H9 (cell line): Measurements from ENCODE around the gene BRK1. TPM values are rescaled to one million over a fixed set of nuclear protein-coding genes. Genes with fewer than 3 reads are reported as not detected.

Experiments used
- DNase-seq: peaks from one replicate; pipeline ENCODE4 v3.0.0-alpha.2; 2017
- H2AFZ ChIP-seq: one replicate; pipeline ENCODE4 v1.6.1; 2013; ENCODE audit warnings: mild to moderate bottlenecking, low read length, control low read depth, moderate library complexity
- H2AK5ac ChIP-seq: 2 replicates; pipeline ENCODE4 v1.6.1; 2013; ENCODE audit warnings: low read length, control low read depth, mixed read lengths; ENCODE audit not compliant: insufficient read length
- H2BK120ac ChIP-seq: one replicate; pipeline ENCODE4 v1.6.1; 2013; ENCODE audit warnings: low read depth, mild to moderate bottlenecking, low read length, control low read depth, inconsistent platforms; ENCODE audit not compliant: poor library complexity, severe bottlenecking
- H2BK12ac ChIP-seq: 2 replicates; pipeline ENCODE4 v1.6.1; 2013; ENCODE audit warnings: low read length, control low read depth, mixed read lengths, low read depth; ENCODE audit not compliant: insufficient read length
- H2BK15ac ChIP-seq: 2 replicates; pipeline ENCODE4 v1.6.1; 2013; ENCODE audit warnings: low read depth, low read length, control low read depth
- H2BK20ac ChIP-seq: one replicate; pipeline ENCODE4 v1.6.1; 2013; ENCODE audit warnings: low read depth, mild to moderate bottlenecking, low read length, control low read depth, inconsistent platforms; ENCODE audit not compliant: poor library complexity, severe bottlenecking
- H2BK5ac ChIP-seq: 2 replicates; pipeline ENCODE4 v1.6.1; 2013; ENCODE audit warnings: low read length, control low read depth, mixed read lengths; ENCODE audit not compliant: insufficient read length
- H3K14ac ChIP-seq: 2 replicates; pipeline ENCODE4 v1.6.1; 2013; ENCODE audit warnings: low read length, control low read depth; ENCODE audit not compliant: insufficient read depth
- H3K18ac ChIP-seq: 2 replicates; pipeline ENCODE4 v1.6.1; 2013; ENCODE audit warnings: low read depth, mild to moderate bottlenecking, mixed read lengths, low read length, control low read depth; ENCODE audit not compliant: insufficient read length
- H3K23ac ChIP-seq: 2 replicates; pipeline ENCODE4 v1.6.1; 2013; ENCODE audit warnings: low read length, control low read depth, mixed read lengths, low read depth; ENCODE audit not compliant: insufficient read length
- H3K23me2 ChIP-seq: 2 replicates; pipeline ENCODE4 v1.6.1; 2013; ENCODE audit warnings: low read depth, mild to moderate bottlenecking, mixed read lengths, low read length, control low read depth; ENCODE audit not compliant: insufficient read length, poor library complexity, severe bottlenecking
- H3K27ac ChIP-seq: 2 replicates; pipeline ENCODE4 v1.5.1; 2013; ENCODE audit warnings: low read length, control low read depth, mixed read lengths, low read depth; ENCODE audit not compliant: insufficient read length
- H3K27me3 ChIP-seq: 2 replicates; pipeline ENCODE4 v1.6.1; 2013; ENCODE audit warnings: low read length, control low read depth, inconsistent platforms; ENCODE audit not compliant: insufficient read depth
- H3K4ac ChIP-seq: 2 replicates; pipeline ENCODE4 v1.6.1; 2013; ENCODE audit warnings: low read depth, mild to moderate bottlenecking, control low read depth, inconsistent platforms, low read length, moderate library complexity
- H3K4me1 ChIP-seq: 2 replicates; pipeline ENCODE4 v1.6.1; 2013; ENCODE audit warnings: low read length, control low read depth, inconsistent platforms; ENCODE audit not compliant: insufficient read depth
- H3K4me2 ChIP-seq: 2 replicates; pipeline ENCODE4 v1.6.1; 2013; ENCODE audit warnings: low read length, control low read depth, mixed read lengths; ENCODE audit not compliant: insufficient read length, insufficient read depth
- H3K56ac ChIP-seq: 2 replicates; pipeline ENCODE4 v1.6.1; 2013; ENCODE audit warnings: low read depth, mild to moderate bottlenecking, mixed read lengths, low read length, control low read depth; ENCODE audit not compliant: insufficient read length
- H3K79me1 ChIP-seq: 2 replicates; pipeline ENCODE4 v1.6.1; 2013; ENCODE audit warnings: low read depth, mild to moderate bottlenecking, moderate library complexity, low read length, control low read depth, inconsistent platforms; ENCODE audit not compliant: insufficient read depth, poor library complexity, severe bottlenecking
- H3K79me2 ChIP-seq: 2 replicates; pipeline ENCODE4 v1.6.1; 2013; ENCODE audit warnings: low read length, control low read depth, inconsistent platforms; ENCODE audit not compliant: insufficient read depth
- H3K9ac ChIP-seq: 2 replicates; pipeline ENCODE4 v1.6.1; 2013; ENCODE audit warnings: low read length, control low read depth, mixed read lengths; ENCODE audit not compliant: insufficient read length; ENCODE audit errors: extremely low read depth
- H3K9me3 ChIP-seq: one replicate; pipeline ENCODE4 v1.6.1; 2013; ENCODE audit warnings: low read depth, low read length, inconsistent platforms; ENCODE audit not compliant: control insufficient read depth
- H3T11ph ChIP-seq: one replicate; pipeline ENCODE4 v1.6.1; 2013; ENCODE audit warnings: mild to moderate bottlenecking, low read length, control low read depth, inconsistent platforms
- H4K20me1 ChIP-seq: one replicate; pipeline ENCODE4 v1.6.1; 2013; ENCODE audit not compliant: control insufficient read depth, insufficient read length, insufficient read depth
- H4K5ac ChIP-seq: 2 replicates; pipeline ENCODE4 v1.6.1; 2013; ENCODE audit warnings: low read depth, mild to moderate bottlenecking, mixed read lengths, low read length, control low read depth; ENCODE audit not compliant: insufficient read length
- H4K8ac ChIP-seq: replicated peaks from 2 replicates; pipeline ENCODE4 v1.6.1; 2013; ENCODE audit warnings: low read length, control low read depth, mixed read lengths, low read depth; ENCODE audit not compliant: insufficient read length
- H4K91ac ChIP-seq: 2 replicates; pipeline ENCODE4 v1.6.1; 2013; ENCODE audit warnings: low read depth, mild to moderate bottlenecking, moderate library complexity, mixed read lengths, low read length, control low read depth; ENCODE audit not compliant: insufficient read length
- H3K27ac Mint-ChIP-seq, 3 experiments: 2 replicates in 2 of 3; 3 replicates in 1 of 3; pipeline ENCODE4 v1.8.0; 2020 to 2021; ENCODE audit warnings: mixed read lengths in 3 of 3, mild to moderate bottlenecking in 1 of 3, moderate library complexity in 1 of 3
- H3K27me3 Mint-ChIP-seq: 2 replicates; pipeline ENCODE4 v1.8.0; 2021; ENCODE audit warnings: low read depth, mild to moderate bottlenecking, moderate library complexity, mixed read lengths
- H3K36me3 Mint-ChIP-seq, 3 experiments: 2 replicates in 2 of 3; 3 replicates in 1 of 3; pipeline ENCODE4 v1.8.0; 2020 to 2021; ENCODE audit warnings: low read depth in 3 of 3, mixed read lengths in 3 of 3; ENCODE audit not compliant: insufficient read depth in 1 of 3
- H3K4me1 Mint-ChIP-seq, 2 experiments: 2 replicates each; pipeline ENCODE4 v1.8.0; 2020; ENCODE audit warnings: mixed read lengths in 2 of 2
- H3K4me3 Mint-ChIP-seq, 2 experiments: 2 replicates in 1 of 2; 3 replicates in 1 of 2; pipeline ENCODE4 v1.8.0; 2020 to 2021; ENCODE audit warnings: mild to moderate bottlenecking in 2 of 2, mixed read lengths in 2 of 2, moderate library complexity in 1 of 2
- H3K9me3 Mint-ChIP-seq, 2 experiments: 2 replicates in 1 of 2; 3 replicates in 1 of 2; pipeline ENCODE4 v1.8.0; 2020; ENCODE audit warnings: mild to moderate bottlenecking in 2 of 2, mixed read lengths in 2 of 2, moderate library complexity in 1 of 2
- WGBS: extraction: QIAGEN DNeasy Blood & Tissue Kit; methylation state at CpG from one replicate; pipeline ENCODE4 v1.1.7; 2013; ENCODE audit warnings: missing lambda C conversion rate, low lambda C conversion rate, mixed read lengths; ENCODE audit not compliant: insufficient read length; ENCODE audit errors: extremely low coverage; 5-methylcytosine and 5-hydroxymethylcytosine counted together
- total RNA-seq: library from RNA; stranded (reverse); gene quantifications from 2 replicates; pipeline ENCODE4 v1.2.1, GENCODE V29; 2021
- TF ChIP-seq, protein P1 (sequence below): fragments of 200-600 bp; sonication (generic); conservative IDR thresholded peaks from 3 replicates; pipeline ENCODE4 v1.8.0; 2021; ENCODE audit warnings: antibody characterized with exemption, mild to moderate bottlenecking

The BRK1 gene
- total RNA-seq, 1 experiment from 2014 or later: 121 TPM

DNA sequence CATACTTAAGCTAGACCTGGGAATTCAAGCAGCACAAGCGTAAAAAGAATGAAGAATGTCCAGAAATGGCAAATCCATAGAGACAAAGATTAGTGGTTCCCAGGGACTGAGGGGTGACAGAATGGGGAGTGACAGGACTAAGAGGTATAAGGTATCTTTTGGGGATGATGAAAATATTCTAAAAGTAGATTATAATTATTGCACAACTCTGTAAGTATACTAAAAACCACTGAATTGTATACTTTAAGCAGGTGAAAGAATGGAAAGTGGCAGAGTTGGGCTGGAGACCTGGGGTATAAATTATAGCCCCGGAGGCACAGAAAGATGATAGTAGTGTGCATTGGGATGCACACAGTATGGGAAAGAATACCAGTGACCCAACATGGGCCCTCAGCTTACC, 5.6 kb downstream of the BRK1 start:
- Histone ChIP-seq H3K14ac (no peak overlapping the region), H3K23ac (no peak overlapping the region), H2BK15ac (no peak overlapping the region), H2BK5ac (no peak overlapping the region), H2AFZ (no peak overlapping the region), H3K9me3 (no peaks in the 10 kb centered on the region), H3T11ph (no peak overlapping the region), H3K4ac (no peak overlapping the region), H2BK12ac (no peak overlapping the region), H3K27ac (no peak overlapping the region), H3K4me2 (no peak overlapping the region), H4K5ac (no peak overlapping the region), H3K18ac (no peak overlapping the region), H2AK5ac (no peak overlapping the region), H4K91ac (no peak overlapping the region), H3K56ac (no peak overlapping the region), H2BK20ac (no peak overlapping the region), H3K79me1 (peaks cover 4% of the 10 kb centered on the region), H3K27me3 (no peaks in the 10 kb centered on the region), H3K23me2 (peaks cover 4% of the 10 kb centered on the region), H2BK120ac (no peak overlapping the region), H3K79me2 (peaks cover 14% of the 10 kb centered on the region; the same call in 1 of the 2 replicates), H3K4me1 (no peaks in the 10 kb centered on the region), H4K20me1 (no peaks in the 10 kb centered on the region), H3K9ac (no peak overlapping the region), H4K8ac (no peak overlapping the region)
- DNase-seq: no peak
- TF ChIP-seq, protein P1, sequence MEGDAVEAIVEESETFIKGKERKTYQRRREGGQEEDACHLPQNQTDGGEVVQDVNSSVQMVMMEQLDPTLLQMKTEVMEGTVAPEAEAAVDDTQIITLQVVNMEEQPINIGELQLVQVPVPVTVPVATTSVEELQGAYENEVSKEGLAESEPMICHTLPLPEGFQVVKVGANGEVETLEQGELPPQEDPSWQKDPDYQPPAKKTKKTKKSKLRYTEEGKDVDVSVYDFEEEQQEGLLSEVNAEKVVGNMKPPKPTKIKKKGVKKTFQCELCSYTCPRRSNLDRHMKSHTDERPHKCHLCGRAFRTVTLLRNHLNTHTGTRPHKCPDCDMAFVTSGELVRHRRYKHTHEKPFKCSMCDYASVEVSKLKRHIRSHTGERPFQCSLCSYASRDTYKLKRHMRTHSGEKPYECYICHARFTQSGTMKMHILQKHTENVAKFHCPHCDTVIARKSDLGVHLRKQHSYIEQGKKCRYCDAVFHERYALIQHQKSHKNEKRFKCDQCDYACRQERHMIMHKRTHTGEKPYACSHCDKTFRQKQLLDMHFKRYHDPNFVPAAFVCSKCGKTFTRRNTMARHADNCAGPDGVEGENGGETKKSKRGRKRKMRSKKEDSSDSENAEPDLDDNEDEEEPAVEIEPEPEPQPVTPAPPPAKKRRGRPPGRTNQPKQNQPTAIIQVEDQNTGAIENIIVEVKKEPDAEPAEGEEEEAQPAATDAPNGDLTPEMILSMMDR: no peak
- H3K27me3 Mint-ChIP-seq: no peaks in the 10 kb centered on the region
- H3K36me3 Mint-ChIP-seq: peaks cover 12 to 49% (median 38%) of the 10 kb centered on the region in 3 experiments; a peak in 6 of 7 replicates
- no peak overlapping the region for H3K4me3 Mint-ChIP-seq
- H3K4me1 Mint-ChIP-seq: peaks cover 7 to 8% of the 10 kb centered on the region in 2 experiments
- WGBS: no CpG with 5 or more reads among the region's 2 CpGs
- H3K9me3 Mint-ChIP-seq: no peaks in the 10 kb centered on the region
- H3K27ac Mint-ChIP-seq: no peak overlapping the region; a peak in 1 of 7 replicates
